GM12892 (cell line): ENCODE measurements around the gene UBAP2.
A peak's percentile ranks its signal among the peaks of the same experiment; 100 is the strongest.

ENCODE experiments used
- DNase-seq: peaks from one replicate; pipeline ENCODE4 v3.0.0; 2011; ENCODE audit not compliant: insufficient read length
- FAIRE-seq: peaks from 2 replicates; lab custom pipeline; 2011; peaks lifted over from hg19 to GRCh38; lab: Jason Lieb, UNC
- POLR2A ChIP-seq: IDR thresholded peaks from 2 replicates; pipeline ENCODE4 v1.6.1; 2011; ENCODE audit warnings: low read depth, low read length, control low read depth
- POLR2AphosphoS5 ChIP-seq: IDR thresholded peaks from 2 replicates; pipeline ENCODE4 v1.6.1; 2011; ENCODE audit warnings: low read depth, low read length, control low read depth
- TAF1 ChIP-seq: IDR thresholded peaks from 2 replicates; pipeline ENCODE4 v1.6.1; 2011; ENCODE audit warnings: low read depth, mild to moderate bottlenecking, control low read depth, low read length, borderline replicate concordance

UBAP2 gene

GRCh38 chr9:33924978-33925797 lies 123.5 kb downstream of the UBAP2 start:
- TF ChIP-seq TAF1 = no peak
- peak; percentile 18; the same call in 1 of the 2 replicates for TF ChIP-seq POLR2A
- 0 out of 2 replicates have a peak, but pooled peaks have one; percentile 33 for TF ChIP-seq POLR2AphosphoS5
- FAIRE-seq = no peak

GRCh38 chr9:33923998-33924701 lies 124.5 kb downstream of the UBAP2 start:
- FAIRE-seq = no peak
- TF ChIP-seq POLR2A (no peak), POLR2AphosphoS5 (no peak), TAF1 (no peak)
- no peak for DNase-seq

More at GRCh38 chr9:33924978-33925797, 123.5 kb downstream of the UBAP2 start:
- no peak for DNase-seq

- DNase-seq (no peak), FAIRE-seq (no peak)
- TF ChIP-seq POLR2A (no peak), POLR2AphosphoS5 (no peak), TAF1 (no peak)
Observed at GRCh38 chr9:33923079-33923478, 125.6 kb downstream of the UBAP2 start.

- DNase-seq = no peak
- no peak for TF ChIP-seq TAF1
- TF ChIP-seq POLR2A = peak; percentile 29; the same call in 1 of the 2 replicates
- peak; percentile 5 for FAIRE-seq
Observed at GRCh38 chr9:33921967-33922895, 126.5 kb downstream of the UBAP2 start.

- DNase-seq (no peak), FAIRE-seq (no peak)
- TF ChIP-seq POLR2A (no peak), POLR2AphosphoS5 (no peak), TAF1 (no peak)
Observed at GRCh38 chr9:33919276-33919897, 129.3 kb downstream of the UBAP2 start.

GRCh38 chr9:33917036-33917435 lies 131.7 kb downstream of the UBAP2 start:
- DNase-seq = no peak
- no peak for FAIRE-seq
- TF ChIP-seq POLR2AphosphoS5 = no peak
- TF ChIP-seq TAF1 = no peak
- TF ChIP-seq POLR2A = no peak

- DNase-seq (no peak), FAIRE-seq (no peak)
- TF ChIP-seq POLR2AphosphoS5 = no peak
- no peak for TF ChIP-seq POLR2A
- TF ChIP-seq TAF1 = no peak
Observed at GRCh38 chr9:33914887-33915628, 133.6 kb downstream of the UBAP2 start.

GRCh38 chr9:33913541-33913940 lies 135.1 kb downstream of the UBAP2 start:
- FAIRE-seq (no peak), DNase-seq (no peak)
- TF ChIP-seq POLR2A = no peak
- no peak for TF ChIP-seq POLR2AphosphoS5
- TF ChIP-seq TAF1 = no peak

GRCh38 chr9:33908749-33909148 lies 139.9 kb downstream of the UBAP2 start:
- FAIRE-seq = no peak
- no peak for TF ChIP-seq TAF1
- TF ChIP-seq POLR2A = no peak
- TF ChIP-seq POLR2AphosphoS5 = no peak
- DNase-seq = no peak

GRCh38 chr9:33908114-33908513 lies 140.6 kb downstream of the UBAP2 start:
- no peak for FAIRE-seq
- no peak for TF ChIP-seq TAF1
- no peak for TF ChIP-seq POLR2AphosphoS5
- no peak for TF ChIP-seq POLR2A

More at GRCh38 chr9:33908114-33908513, 140.6 kb downstream of the UBAP2 start:
- no peak for DNase-seq
